Kidney epithelial cell (primary cell): ENCODE results near the gene KRTAP5-6. TPM values are rescaled to one million over a fixed set of nuclear protein-coding genes. Genes with fewer than 3 reads are reported as not detected.

Experiments
- DNase-seq: peaks from one replicate; pipeline ENCODE4 v3.0.0-alpha.2; 2010; ENCODE audit warnings: low read depth
- H3K27me3 ChIP-seq: 2 replicates; pipeline ENCODE4 v1.6.0; 2011; ENCODE audit warnings: low read length; ENCODE audit not compliant: control insufficient read depth, insufficient read depth
- H3K36me3 ChIP-seq: 2 replicates; pipeline ENCODE4 v1.5.1; 2011; ENCODE audit warnings: low read length; ENCODE audit not compliant: control insufficient read depth, insufficient read depth
- H3K4me3 ChIP-seq: 2 replicates; pipeline ENCODE4 v1.5.1; 2011; ENCODE audit warnings: low read depth, mild to moderate bottlenecking, control low read depth, low read length
- total RNA-seq: library from RNA; depleted of rRNA; stranded (reverse); fragments of >200 nt; gene quantifications from 2 replicates; pipeline ENCODE4 v1.2.3, GENCODE V29; 2015
- TF ChIP-seq, protein P1 (sequence below): IDR thresholded peaks from 2 replicates; pipeline ENCODE4 v1.5.1; 2011; ENCODE audit warnings: mild to moderate bottlenecking, moderate library complexity, low read length, control low read depth, inconsistent platforms; ENCODE audit not compliant: insufficient read depth, poor library complexity, severe bottlenecking

KRTAP5-6 gene
- total RNA-seq, 1 donor from 2014 or later: not detected

DNA sequence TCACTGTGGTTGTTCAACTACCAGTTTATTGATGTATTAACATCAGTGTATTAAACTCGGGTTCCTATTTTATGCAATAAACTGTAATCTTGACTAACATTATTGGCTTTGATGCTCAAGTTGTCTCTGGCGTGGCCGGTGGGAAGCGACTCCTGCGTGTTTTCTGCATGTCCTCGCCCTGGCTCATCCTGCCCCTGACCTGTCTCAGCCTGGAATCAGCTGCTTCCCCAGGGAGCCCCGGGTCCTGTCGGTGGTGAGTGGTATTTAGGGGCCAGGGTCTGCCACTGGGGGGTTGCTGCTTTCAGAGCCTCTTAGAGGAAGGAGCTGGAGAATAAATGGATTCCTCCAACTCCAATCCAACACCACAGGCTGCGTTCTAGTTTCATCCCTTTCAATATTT is 30.9 kb downstream of the KRTAP5-6 start:
- peaks cover 12% of the 10 kb centered on the region for H3K27me3 ChIP-seq
- no peaks in the 10 kb centered on the region for H3K36me3 ChIP-seq
- H3K4me3 ChIP-seq: no peak overlapping the region
- DNase-seq: no peak
- TF ChIP-seq, protein P1, sequence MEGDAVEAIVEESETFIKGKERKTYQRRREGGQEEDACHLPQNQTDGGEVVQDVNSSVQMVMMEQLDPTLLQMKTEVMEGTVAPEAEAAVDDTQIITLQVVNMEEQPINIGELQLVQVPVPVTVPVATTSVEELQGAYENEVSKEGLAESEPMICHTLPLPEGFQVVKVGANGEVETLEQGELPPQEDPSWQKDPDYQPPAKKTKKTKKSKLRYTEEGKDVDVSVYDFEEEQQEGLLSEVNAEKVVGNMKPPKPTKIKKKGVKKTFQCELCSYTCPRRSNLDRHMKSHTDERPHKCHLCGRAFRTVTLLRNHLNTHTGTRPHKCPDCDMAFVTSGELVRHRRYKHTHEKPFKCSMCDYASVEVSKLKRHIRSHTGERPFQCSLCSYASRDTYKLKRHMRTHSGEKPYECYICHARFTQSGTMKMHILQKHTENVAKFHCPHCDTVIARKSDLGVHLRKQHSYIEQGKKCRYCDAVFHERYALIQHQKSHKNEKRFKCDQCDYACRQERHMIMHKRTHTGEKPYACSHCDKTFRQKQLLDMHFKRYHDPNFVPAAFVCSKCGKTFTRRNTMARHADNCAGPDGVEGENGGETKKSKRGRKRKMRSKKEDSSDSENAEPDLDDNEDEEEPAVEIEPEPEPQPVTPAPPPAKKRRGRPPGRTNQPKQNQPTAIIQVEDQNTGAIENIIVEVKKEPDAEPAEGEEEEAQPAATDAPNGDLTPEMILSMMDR: no peak

DNA sequence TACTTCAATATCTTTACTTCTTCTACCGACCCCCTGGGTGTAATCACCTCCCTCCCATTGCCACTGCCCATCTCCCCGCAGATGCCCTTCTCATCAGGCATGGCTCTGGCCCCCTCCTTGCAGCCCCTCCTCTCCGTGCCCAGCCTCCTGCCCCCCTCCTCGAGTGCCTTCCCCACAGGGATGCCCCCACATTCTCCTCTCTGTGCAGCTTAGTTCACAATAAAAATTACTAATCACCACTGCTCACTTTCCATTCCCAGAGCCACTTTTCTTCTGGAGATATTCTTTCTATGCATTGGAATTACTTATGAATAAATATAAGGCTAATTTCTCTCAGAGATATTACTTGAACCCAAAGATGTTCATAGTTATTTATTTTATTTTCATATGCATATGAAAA is 31.3 kb downstream of the KRTAP5-6 start:
- no peak overlapping the region for H3K4me3 ChIP-seq
- H3K36me3 ChIP-seq: no peaks in the 10 kb centered on the region
- H3K27me3 ChIP-seq: peaks cover 17% of the 10 kb centered on the region
- TF ChIP-seq, protein P1: no peak
- no peak for DNase-seq

DNA sequence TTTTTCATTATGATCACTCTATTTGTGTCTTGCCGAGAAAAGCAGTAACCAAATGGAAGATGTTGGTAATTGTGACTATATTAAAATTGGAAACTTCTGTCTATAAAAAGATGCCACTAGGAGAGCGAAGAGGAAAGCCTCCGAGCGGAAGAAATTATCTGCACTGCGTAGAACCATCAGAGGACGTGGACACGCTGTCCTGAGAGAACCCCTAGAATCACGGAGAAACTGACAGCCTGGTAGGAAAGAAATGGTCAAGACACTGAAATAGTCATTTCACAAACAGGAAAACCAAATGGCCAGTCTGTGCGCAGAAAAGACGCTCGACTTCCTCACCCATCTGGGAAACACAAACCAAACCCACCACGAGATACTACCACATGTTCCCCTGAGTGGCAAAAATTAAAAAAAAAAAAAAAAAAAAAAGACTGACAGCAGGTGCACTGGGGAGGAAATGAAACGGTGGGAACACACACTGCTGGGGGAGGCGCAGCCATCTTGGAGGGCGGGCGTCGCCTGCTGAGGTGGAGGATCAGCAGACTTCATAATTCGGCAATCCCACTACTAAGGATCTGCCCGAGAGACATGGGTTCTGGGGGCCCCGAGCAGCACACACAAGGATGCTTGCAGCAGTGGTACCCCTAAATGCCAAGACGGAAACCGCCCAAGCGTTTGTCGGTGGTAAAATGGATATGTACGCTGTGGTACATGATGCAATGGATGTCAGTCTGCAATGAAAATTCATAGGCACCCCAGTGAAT is 32.1 kb downstream of the KRTAP5-6 start:
- TF ChIP-seq, protein P1: no peak
- DNase-seq: no peak
- H3K4me3 ChIP-seq: no peak overlapping the region
- H3K36me3 ChIP-seq: no peaks in the 10 kb centered on the region
- H3K27me3 ChIP-seq: peaks cover 24% of the 10 kb centered on the region

DNA sequence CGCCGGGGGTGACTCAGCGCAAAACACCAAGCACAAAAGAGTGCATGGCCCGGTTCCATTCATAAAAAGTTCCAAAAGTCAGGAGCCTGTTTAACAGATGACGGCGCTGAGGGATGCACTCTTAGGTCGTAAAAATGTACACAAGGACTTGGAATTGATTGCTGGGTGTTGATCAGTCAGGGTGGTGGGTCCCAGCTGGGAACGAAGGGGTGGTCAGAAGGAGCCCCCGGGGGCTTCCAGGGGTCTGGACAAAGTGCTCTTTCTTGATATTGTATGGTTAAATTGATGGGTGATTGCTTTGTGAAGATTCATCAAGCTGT is 32.7 kb downstream of the KRTAP5-6 start:
- Histone ChIP-seq H3K36me3 (no peaks in the 10 kb centered on the region), H3K27me3 (peaks cover 24% of the 10 kb centered on the region), H3K4me3 (no peak overlapping the region)
- TF ChIP-seq, protein P1: no peak
- no peak for DNase-seq

DNA sequence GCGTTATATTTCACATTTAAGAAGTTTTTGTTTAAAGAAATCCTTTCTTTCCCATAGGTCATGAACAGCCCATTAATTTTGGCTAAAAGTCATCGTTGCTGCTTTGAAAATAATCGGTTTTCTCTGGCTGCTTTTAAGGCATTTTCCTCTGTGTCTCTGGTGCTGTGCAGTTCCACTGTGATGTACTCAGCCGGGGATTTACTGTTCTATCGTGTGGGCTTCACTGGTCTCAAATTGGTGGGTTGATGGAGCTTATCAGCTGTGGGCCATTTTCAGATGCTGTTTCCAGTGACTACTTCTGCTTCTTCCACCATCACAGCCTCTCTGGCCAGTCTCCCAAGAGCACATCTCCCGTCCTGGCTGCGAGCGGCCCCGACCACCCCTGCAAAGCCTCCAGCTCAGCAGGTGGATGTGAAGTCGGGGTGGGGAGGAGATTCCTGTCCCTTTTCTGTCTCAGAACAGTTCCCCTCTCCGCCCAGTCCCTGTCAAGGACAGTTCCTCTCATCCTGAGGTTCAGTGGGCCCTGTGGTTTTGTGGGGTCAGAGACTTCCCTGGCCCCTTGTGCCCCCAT is 33.1 kb downstream of the KRTAP5-6 start:
- no peak for DNase-seq
- TF ChIP-seq, protein P1: no peak
- Histone ChIP-seq H3K36me3 (no peaks in the 10 kb centered on the region), H3K4me3 (no peak overlapping the region), H3K27me3 (peaks cover 24% of the 10 kb centered on the region)
